SK-N-SH treated with all-trans-retinoic acid at 6 μM for 48 hours (cell line): Measurements from ENCODE around the gene MLLT1.

Experiments used
- ATAC-seq: fragments of 200-7000 bp; cut with Tn5 transposase; 3 replicates; pipeline ENCODE4 v1.9.1; 2020; ENCODE audit warnings: mild to moderate bottlenecking, moderate library complexity
- ARNTL ChIP-seq: fragments of 450-650 bp; formaldehyde crosslinking; IDR thresholded peaks from 2 replicates; pipeline ENCODE4 v1.5.0; 2020; ENCODE audit warnings: low read depth, mild to moderate bottlenecking, moderate library complexity, borderline replicate concordance
- BACH2 ChIP-seq: fragments of 250-450 bp; sonication (Bioruptor Pico); IDR thresholded peaks from 2 replicates; pipeline ENCODE4 v1.9.0; 2021; ENCODE audit warnings: mild to moderate bottlenecking, borderline replicate concordance
- CSDC2 ChIP-seq: fragments of 250-450 bp; sonication (Bioruptor Pico); IDR thresholded peaks from 2 replicates; pipeline ENCODE4 v1.5.0; 2020; ENCODE audit warnings: mild to moderate bottlenecking, moderate library complexity
- CSRNP3 ChIP-seq: fragments of 250-450 bp; sonication (Bioruptor Pico); IDR thresholded peaks from 2 replicates; pipeline ENCODE4 v1.5.1; 2021; ENCODE audit warnings: mild to moderate bottlenecking, moderate library complexity
- ESRRG ChIP-seq: fragments of 250-450 bp; sonication (Bioruptor Pico); IDR thresholded peaks from 2 replicates; pipeline ENCODE4 v1.6.1; 2021; ENCODE audit warnings: mild to moderate bottlenecking
- OSR1 ChIP-seq: fragments of 250-450 bp; sonication (Bioruptor Pico); IDR thresholded peaks from 2 replicates; pipeline ENCODE4 v1.8.0; 2022; ENCODE audit warnings: moderate library complexity, mild to moderate bottlenecking, inconsistent platforms
- PATZ1 ChIP-seq: fragments of 250-450 bp; sonication (Bioruptor Pico); IDR thresholded peaks from 2 replicates; pipeline ENCODE4 v1.8.0; 2020; ENCODE audit warnings: mild to moderate bottlenecking, moderate library complexity, borderline replicate concordance
- PPARA ChIP-seq: fragments of 250-450 bp; sonication (Bioruptor Pico); IDR thresholded peaks from 2 replicates; pipeline ENCODE4 v1.5.0; 2020; ENCODE audit warnings: mild to moderate bottlenecking, borderline replicate concordance
- RARB ChIP-seq: fragments of 250-450 bp; sonication (Bioruptor Pico); IDR thresholded peaks from 2 replicates; pipeline ENCODE4 v1.8.0; 2021; ENCODE audit warnings: mild to moderate bottlenecking, moderate library complexity
- SNAI2 ChIP-seq: fragments of 250-450 bp; sonication (Bioruptor Pico); IDR thresholded peaks from 2 replicates; pipeline ENCODE4 v1.5.0; 2020; ENCODE audit warnings: mild to moderate bottlenecking, moderate library complexity
- TCF4 ChIP-seq: fragments of 250-450 bp; sonication (Bioruptor Pico); IDR thresholded peaks from 2 replicates; pipeline ENCODE4 v1.8.0; 2021; ENCODE audit warnings: mild to moderate bottlenecking, moderate library complexity, borderline replicate concordance
- TOX ChIP-seq: fragments of 250-450 bp; sonication (Bioruptor Pico); IDR thresholded peaks from 2 replicates; pipeline ENCODE4 v1.8.0; 2021; ENCODE audit warnings: mild to moderate bottlenecking, moderate library complexity, borderline replicate concordance
- ZC3H10 ChIP-seq: fragments of 250-450 bp; sonication (Bioruptor Pico); IDR thresholded peaks from 2 replicates; pipeline ENCODE4 v1.5.1; 2021; ENCODE audit warnings: mild to moderate bottlenecking, moderate library complexity
- ZFP3 ChIP-seq: fragments of 250-450 bp; sonication (Bioruptor Pico); IDR thresholded peaks from 2 replicates; pipeline ENCODE4 v1.5.0; 2020; ENCODE audit warnings: mild to moderate bottlenecking, moderate library complexity
- ZFP30 ChIP-seq: fragments of 450-650 bp; formaldehyde crosslinking; IDR thresholded peaks from 2 replicates; pipeline ENCODE4 v1.5.0; 2022; ENCODE audit warnings: mild to moderate bottlenecking, moderate library complexity
- ZNF565 ChIP-seq: fragments of 450-650 bp; formaldehyde crosslinking; conservative IDR thresholded peaks from 2 replicates; pipeline ENCODE4 v1.5.0; 2020; ENCODE audit warnings: low read depth, mild to moderate bottlenecking, moderate library complexity
- ZNF70 ChIP-seq: fragments of 450-650 bp; formaldehyde crosslinking; IDR thresholded peaks from 2 replicates; pipeline ENCODE4 v1.5.0; 2020; ENCODE audit warnings: mild to moderate bottlenecking, moderate library complexity
- ZNF8 ChIP-seq: fragments of 450-650 bp; formaldehyde crosslinking; IDR thresholded peaks from 2 replicates; pipeline ENCODE4 v1.5.0; 2020; ENCODE audit warnings: mild to moderate bottlenecking, moderate library complexity
- TF ChIP-seq, protein P1 (sequence below): fragments of 250-450 bp; sonication (Bioruptor Pico); IDR thresholded peaks from 2 replicates; pipeline ENCODE4 v1.5.0; 2020; ENCODE audit warnings: mild to moderate bottlenecking, moderate library complexity
- TF ChIP-seq, protein P2 (sequence below): fragments of 250-450 bp; sonication (Bioruptor Pico); IDR thresholded peaks from 2 replicates; pipeline ENCODE4 v1.5.1; 2020; ENCODE audit warnings: low read depth, mild to moderate bottlenecking, moderate library complexity
- TF ChIP-seq, protein P3 (sequence below): fragments of 250-450 bp; sonication (Bioruptor Pico); IDR thresholded peaks from 2 replicates; pipeline ENCODE4 v1.8.0; 2021; ENCODE audit warnings: low read depth, mild to moderate bottlenecking, moderate library complexity, borderline replicate concordance

Gene MLLT1

DNA sequence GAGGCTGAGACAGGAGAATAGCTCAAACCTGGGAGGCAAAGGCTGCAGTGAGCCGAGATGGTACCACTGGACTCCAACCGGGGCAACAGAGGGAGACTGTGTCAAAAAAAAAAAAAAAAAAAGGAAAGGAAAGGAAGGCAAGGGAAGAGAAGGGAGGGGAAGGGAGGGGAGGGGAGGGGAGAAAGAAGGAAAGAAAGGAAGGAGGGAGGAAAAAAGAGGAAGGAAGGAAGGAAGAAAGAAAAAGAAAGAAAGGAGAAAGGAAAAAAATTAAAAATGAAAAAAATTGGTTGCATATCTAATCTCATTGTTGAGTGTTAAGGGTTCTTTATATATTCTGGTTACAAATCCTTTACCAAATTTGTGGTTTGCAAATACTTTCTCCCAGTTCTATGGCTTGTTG is 98.7 kb downstream of the MLLT1 start:
- ATAC-seq = no peak
- no peak for TF ChIP-seq ZNF565 (CRISPR knock-in tag)
- no peak for TF ChIP-seq ZNF70
- TF ChIP-seq BACH2 = no peak
- no peak for TF ChIP-seq TOX
- no peak for TF ChIP-seq OSR1
- no peak for TF ChIP-seq PPARA (CRISPR knock-in tag)
- TF ChIP-seq RARB (CRISPR knock-in tag) = no peak
- no peak for TF ChIP-seq ESRRG (CRISPR knock-in tag)
- no peak for TF ChIP-seq ZC3H10 (CRISPR knock-in tag)
- no peak for TF ChIP-seq SNAI2 (CRISPR knock-in tag)
- no peak for TF ChIP-seq ARNTL (CRISPR knock-in tag)

DNA sequence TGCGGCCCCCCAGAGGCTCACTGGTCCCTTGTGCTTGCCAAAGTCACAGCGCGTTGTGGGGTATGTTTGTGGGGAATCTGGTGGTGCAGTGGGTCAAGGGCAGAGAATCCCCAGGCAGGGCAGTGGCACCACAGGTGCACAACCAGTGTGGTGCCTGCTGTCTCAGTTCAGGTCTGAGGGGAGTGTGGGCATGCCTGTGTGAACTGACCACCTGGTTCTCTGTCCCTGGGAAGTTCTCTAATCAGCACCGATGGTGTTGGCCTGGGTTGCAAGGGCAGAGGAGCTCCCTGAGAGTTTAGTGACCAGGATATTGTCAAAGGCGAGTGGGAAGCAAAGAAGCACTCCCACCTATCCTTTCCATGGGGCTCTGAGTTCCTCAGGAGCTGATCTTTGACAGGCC is 106.6 kb downstream of the MLLT1 start:
- TF ChIP-seq BACH2 (no peak), TCF4 (CRISPR knock-in tag) (no peak), ZNF565 (CRISPR knock-in tag) (no peak)
- TF ChIP-seq, protein P1, sequence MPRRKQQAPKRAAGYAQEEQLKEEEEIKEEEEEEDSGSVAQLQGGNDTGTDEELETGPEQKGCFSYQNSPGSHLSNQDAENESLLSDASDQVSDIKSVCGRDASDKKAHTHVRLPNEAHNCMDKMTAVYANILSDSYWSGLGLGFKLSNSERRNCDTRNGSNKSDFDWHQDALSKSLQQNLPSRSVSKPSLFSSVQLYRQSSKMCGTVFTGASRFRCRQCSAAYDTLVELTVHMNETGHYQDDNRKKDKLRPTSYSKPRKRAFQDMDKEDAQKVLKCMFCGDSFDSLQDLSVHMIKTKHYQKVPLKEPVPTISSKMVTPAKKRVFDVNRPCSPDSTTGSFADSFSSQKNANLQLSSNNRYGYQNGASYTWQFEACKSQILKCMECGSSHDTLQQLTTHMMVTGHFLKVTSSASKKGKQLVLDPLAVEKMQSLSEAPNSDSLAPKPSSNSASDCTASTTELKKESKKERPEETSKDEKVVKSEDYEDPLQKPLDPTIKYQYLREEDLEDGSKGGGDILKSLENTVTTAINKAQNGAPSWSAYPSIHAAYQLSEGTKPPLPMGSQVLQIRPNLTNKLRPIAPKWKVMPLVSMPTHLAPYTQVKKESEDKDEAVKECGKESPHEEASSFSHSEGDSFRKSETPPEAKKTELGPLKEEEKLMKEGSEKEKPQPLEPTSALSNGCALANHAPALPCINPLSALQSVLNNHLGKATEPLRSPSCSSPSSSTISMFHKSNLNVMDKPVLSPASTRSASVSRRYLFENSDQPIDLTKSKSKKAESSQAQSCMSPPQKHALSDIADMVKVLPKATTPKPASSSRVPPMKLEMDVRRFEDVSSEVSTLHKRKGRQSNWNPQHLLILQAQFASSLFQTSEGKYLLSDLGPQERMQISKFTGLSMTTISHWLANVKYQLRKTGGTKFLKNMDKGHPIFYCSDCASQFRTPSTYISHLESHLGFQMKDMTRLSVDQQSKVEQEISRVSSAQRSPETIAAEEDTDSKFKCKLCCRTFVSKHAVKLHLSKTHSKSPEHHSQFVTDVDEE (CRISPR knock-in tag) = no peak
- TF ChIP-seq, protein P2, sequence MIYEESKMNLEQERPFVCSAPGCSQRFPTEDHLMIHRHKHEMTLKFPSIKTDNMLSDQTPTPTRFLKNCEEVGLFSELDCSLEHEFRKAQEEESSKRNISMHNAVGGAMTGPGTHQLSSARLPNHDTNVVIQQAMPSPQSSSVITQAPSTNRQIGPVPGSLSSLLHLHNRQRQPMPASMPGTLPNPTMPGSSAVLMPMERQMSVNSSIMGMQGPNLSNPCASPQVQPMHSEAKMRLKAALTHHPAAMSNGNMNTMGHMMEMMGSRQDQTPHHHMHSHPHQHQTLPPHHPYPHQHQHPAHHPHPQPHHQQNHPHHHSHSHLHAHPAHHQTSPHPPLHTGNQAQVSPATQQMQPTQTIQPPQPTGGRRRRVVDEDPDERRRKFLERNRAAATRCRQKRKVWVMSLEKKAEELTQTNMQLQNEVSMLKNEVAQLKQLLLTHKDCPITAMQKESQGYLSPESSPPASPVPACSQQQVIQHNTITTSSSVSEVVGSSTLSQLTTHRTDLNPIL (CRISPR knock-in tag) = no peak
- ATAC-seq = no peak

DNA sequence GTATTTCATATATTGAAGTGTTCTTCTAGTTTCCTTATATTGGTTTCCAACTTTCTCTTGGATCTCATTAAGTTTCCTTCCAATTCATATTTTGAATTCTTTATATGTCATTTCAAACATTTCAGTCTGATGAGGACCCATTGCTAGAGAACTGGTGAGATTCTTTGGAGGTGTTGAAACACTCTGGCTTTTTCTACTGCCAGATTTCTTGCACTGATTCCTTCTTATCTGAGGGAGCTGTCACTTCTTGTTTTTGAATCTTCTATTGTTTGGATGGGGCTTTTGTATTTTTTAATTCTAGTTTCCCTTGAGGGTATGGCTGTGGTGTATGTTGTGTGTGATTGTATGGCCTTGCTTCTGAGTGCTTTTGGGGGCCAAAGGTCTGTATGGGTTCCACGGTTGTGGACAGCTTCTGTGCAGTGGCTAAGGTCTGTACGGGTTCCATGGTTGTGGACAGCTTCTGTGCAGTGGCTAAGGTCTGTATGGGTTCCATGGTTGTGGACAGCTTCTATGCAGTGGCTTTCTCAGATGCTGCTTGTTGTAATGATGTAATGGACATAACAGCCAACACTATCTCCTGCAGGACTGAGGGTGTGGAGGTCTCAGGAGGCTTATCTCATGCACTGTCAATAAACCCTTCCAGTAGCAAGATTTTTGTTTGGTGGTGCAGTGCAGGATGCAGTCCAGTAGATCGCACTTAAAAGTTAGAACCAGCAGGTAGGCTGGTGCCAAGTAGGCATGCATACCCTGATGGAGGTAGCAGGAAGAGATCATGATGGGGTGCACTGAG is 107.5 kb downstream of the MLLT1 start:
- TF ChIP-seq RARB (CRISPR knock-in tag) (no peak), ZFP3 (CRISPR knock-in tag) (no peak), ZNF70 (no peak), TOX (no peak), ZNF8 (CRISPR knock-in tag) (no peak), ZC3H10 (CRISPR knock-in tag) (no peak), ZNF565 (CRISPR knock-in tag) (no peak), PATZ1 (CRISPR knock-in tag) (no peak), TCF4 (CRISPR knock-in tag) (no peak), CSRNP3 (CRISPR knock-in tag) (no peak)
- ATAC-seq = no peak

DNA sequence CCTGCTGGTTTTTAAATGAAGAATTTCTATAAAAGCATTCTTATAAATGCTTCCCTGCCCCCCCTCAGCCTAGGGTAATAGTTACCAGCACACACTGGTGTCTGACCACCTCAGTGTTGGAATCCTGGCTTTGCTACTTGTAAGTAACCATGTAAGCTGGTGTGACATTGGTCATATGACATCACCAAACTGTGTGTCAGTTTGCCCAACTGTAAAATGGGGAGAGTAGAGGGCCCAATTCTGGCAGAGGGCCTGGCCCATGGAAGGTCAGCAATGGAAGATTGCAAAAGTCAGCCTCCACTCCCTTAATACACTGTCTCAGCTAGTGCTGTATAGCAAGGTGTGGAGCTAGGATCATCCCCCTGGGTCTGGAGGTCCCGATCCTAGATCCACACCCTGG is 112.7 kb downstream of the MLLT1 start:
- ATAC-seq = no peak
- no peak for TF ChIP-seq PATZ1 (CRISPR knock-in tag)
- TF ChIP-seq RARB (CRISPR knock-in tag) = no peak
- no peak for TF ChIP-seq ZFP3 (CRISPR knock-in tag)
- no peak for TF ChIP-seq ARNTL (CRISPR knock-in tag)
- no peak for TF ChIP-seq CSDC2 (CRISPR knock-in tag)
- no peak for TF ChIP-seq ZC3H10 (CRISPR knock-in tag)
- TF ChIP-seq ESRRG (CRISPR knock-in tag) = no peak
- TF ChIP-seq ZNF8 (CRISPR knock-in tag) = no peak
- no peak for TF ChIP-seq TCF4 (CRISPR knock-in tag)
- TF ChIP-seq, protein P3, sequence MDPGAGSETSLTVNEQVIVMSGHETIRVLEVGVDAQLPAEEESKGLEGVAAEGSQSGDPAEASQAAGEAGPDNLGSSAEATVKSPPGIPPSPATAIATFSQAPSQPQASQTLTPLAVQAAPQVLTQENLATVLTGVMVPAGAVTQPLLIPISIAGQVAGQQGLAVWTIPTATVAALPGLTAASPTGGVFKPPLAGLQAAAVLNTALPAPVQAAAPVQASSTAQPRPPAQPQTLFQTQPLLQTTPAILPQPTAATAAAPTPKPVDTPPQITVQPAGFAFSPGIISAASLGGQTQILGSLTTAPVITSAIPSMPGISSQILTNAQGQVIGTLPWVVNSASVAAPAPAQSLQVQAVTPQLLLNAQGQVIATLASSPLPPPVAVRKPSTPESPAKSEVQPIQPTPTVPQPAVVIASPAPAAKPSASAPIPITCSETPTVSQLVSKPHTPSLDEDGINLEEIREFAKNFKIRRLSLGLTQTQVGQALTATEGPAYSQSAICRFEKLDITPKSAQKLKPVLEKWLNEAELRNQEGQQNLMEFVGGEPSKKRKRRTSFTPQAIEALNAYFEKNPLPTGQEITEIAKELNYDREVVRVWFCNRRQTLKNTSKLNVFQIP (CRISPR knock-in tag) = no peak
- TF ChIP-seq ZNF70 = no peak
- no peak for TF ChIP-seq PPARA (CRISPR knock-in tag)
- TF ChIP-seq ZFP30 = no peak
- no peak for TF ChIP-seq CSRNP3 (CRISPR knock-in tag)
- TF ChIP-seq ZNF565 (CRISPR knock-in tag) = no peak
- no peak for TF ChIP-seq TOX
